GM12892 (cell line): Measurements from ENCODE around the gene SCIMP.

ENCODE experiments used
- POLR2A ChIP-seq: IDR thresholded peaks from 2 replicates; pipeline ENCODE4 v1.6.1; 2011; ENCODE audit warnings: low read depth, low read length, control low read depth
- POLR2AphosphoS5 ChIP-seq: IDR thresholded peaks from 2 replicates; pipeline ENCODE4 v1.6.1; 2011; ENCODE audit warnings: low read depth, low read length, control low read depth
- TAF1 ChIP-seq: IDR thresholded peaks from 2 replicates; pipeline ENCODE4 v1.6.1; 2011; ENCODE audit warnings: low read depth, mild to moderate bottlenecking, control low read depth, low read length, borderline replicate concordance

GRCh38 chr17:5225668-5226457 lies 8.8 kb downstream of the SCIMP start:
- 0 out of 2 replicates have a peak, but pooled peaks have one; percentile 41 for TF ChIP-seq POLR2A
- TF ChIP-seq POLR2AphosphoS5: peak; percentile 27; the same call in 1 of the 2 replicates
- TF ChIP-seq TAF1: no peak
